Activated T-cell treated with anti-CD3 and anti-CD28 coated beads, Interleukin-2, amount 50 U/mL, for 72 hours (primary cell): ENCODE data around the gene ATP13A4. TPM values are rescaled to one million over a fixed set of nuclear protein-coding genes. Genes with fewer than 3 reads are reported as not detected.
"Not testable (repeated sequence)": the region's sequence is repeated elsewhere in the genome, so short reads cannot be mapped to it uniquely, and the experiment has no call there.

Experiments used
- ATAC-seq, 2 donors: fragments of 150-1000 bp; cut with Tn5 transposase; replicated peaks in 1 of 2; 2 replicates each; pipeline ENCODE4 v1.10.0; 2021; ENCODE audit warnings: moderate library complexity in 2 of 2, mild to moderate bottlenecking in 1 of 2
- DNase-seq, 2 donors: peaks; one replicate each; pipeline ENCODE4 v3.0.0; 2021 to 2022; ENCODE audit warnings: mixed read lengths in 1 of 2
- H3K27ac Mint-ChIP-seq: one replicate; pipeline ENCODE4 v1.8.0; 2022; ENCODE audit warnings: mild to moderate bottlenecking, moderate library complexity, mixed read lengths
- H3K27me3 Mint-ChIP-seq: one replicate; pipeline ENCODE4 v1.8.0; 2022; ENCODE audit warnings: low read depth, mixed read lengths
- H3K36me3 Mint-ChIP-seq, 2 donors: one replicate each; pipeline ENCODE4 v1.8.0; 2022; ENCODE audit warnings: mixed read lengths in 2 of 2, mild to moderate bottlenecking in 1 of 2; ENCODE audit not compliant: insufficient read depth in 2 of 2
- H3K4me1 Mint-ChIP-seq: one replicate; pipeline ENCODE4 v1.8.0; 2022; ENCODE audit warnings: low read depth, mixed read lengths
- H3K4me3 Mint-ChIP-seq, 2 donors: one replicate each; pipeline ENCODE4 v1.8.0; 2022; ENCODE audit warnings: mild to moderate bottlenecking in 2 of 2, mixed read lengths in 2 of 2, moderate library complexity in 2 of 2
- H3K9me3 Mint-ChIP-seq, 2 donors: one replicate each; pipeline ENCODE4 v1.8.0; 2022; ENCODE audit warnings: mixed read lengths in 2 of 2
- total RNA-seq, 2 donors: library from RNA; stranded (reverse); gene quantifications; one replicate each; pipeline ENCODE4 v1.2.3, GENCODE V29; 2022

ATP13A4 gene
- total RNA-seq, 2 donors from 2014 or later, result 3.2 to 5.1 TPM

- Mint-ChIP-seq H3K27ac (no peak overlapping the region), H3K4me1 (no peaks in the 10 kb centered on the region), H3K36me3 (peaks cover 2% of the 10 kb centered on the region in 2 donors), H3K27me3 (no peaks in the 10 kb centered on the region), H3K9me3 (peaks cover 3 to 5% of the 10 kb centered on the region in 2 donors), H3K4me3 (no peak overlapping the region)
- ATAC-seq (no peak), DNase-seq (no peak)
Observed at GRCh38 chr3:193546129-193546528, 8.6 kb downstream of the ATP13A4 start.

GRCh38 chr3:193545304-193545703 lies 9.4 kb downstream of the ATP13A4 start:
- Mint-ChIP-seq H3K36me3 (peaks cover 2% of the 10 kb centered on the region in 2 donors), H3K9me3 (peaks cover 3 to 5% of the 10 kb centered on the region in 2 donors), H3K27ac (no peak overlapping the region), H3K27me3 (no peaks in the 10 kb centered on the region), H3K4me3 (no peak overlapping the region), H3K4me1 (no peaks in the 10 kb centered on the region)
- no peak for ATAC-seq
- no peak for DNase-seq

- Mint-ChIP-seq H3K27me3 (no peaks in the 10 kb centered on the region), H3K27ac (no peak overlapping the region), H3K36me3 (peaks cover 2% of the 10 kb centered on the region in 2 donors), H3K9me3 (peaks cover 3 to 5% of the 10 kb centered on the region in 2 donors), H3K4me1 (no peaks in the 10 kb centered on the region), H3K4me3 (no peak overlapping the region)
- ATAC-seq (no peak), DNase-seq (no peak)
Observed at GRCh38 chr3:193544289-193544688, 10.4 kb downstream of the ATP13A4 start.

GRCh38 chr3:193530231-193531165 lies 24.2 kb downstream of the ATP13A4 start:
- DNase-seq, result no peak
- Mint-ChIP-seq H3K9me3 (no peaks in the 10 kb centered on the region), H3K4me1 (no peaks in the 10 kb centered on the region)

GRCh38 chr3:193526085-193526484 lies 28.6 kb downstream of the ATP13A4 start:
- H3K27ac Mint-ChIP-seq, H3K4me3 Mint-ChIP-seq, H3K36me3 Mint-ChIP-seq, DNase-seq, ATAC-seq, H3K4me1 Mint-ChIP-seq, H3K27me3 Mint-ChIP-seq, H3K9me3 Mint-ChIP-seq: not testable (repeated sequence)

More at GRCh38 chr3:193530231-193531165, 24.2 kb downstream of the ATP13A4 start:
- ATAC-seq, result no peak
- H3K27ac Mint-ChIP-seq, result no peak overlapping the region
- no peak overlapping the region for H3K4me3 Mint-ChIP-seq
- no peaks in the 10 kb centered on the region for H3K36me3 Mint-ChIP-seq
- H3K27me3 Mint-ChIP-seq, result peaks cover 4% of the 10 kb centered on the region

GRCh38 chr3:193522473-193522872 lies 32.2 kb downstream of the ATP13A4 start:
- H3K4me3 Mint-ChIP-seq, result no peak overlapping the region
- no peak overlapping the region for H3K27ac Mint-ChIP-seq
- no peaks in the 10 kb centered on the region for H3K9me3 Mint-ChIP-seq
- DNase-seq, result no peak
- H3K4me1 Mint-ChIP-seq, result no peaks in the 10 kb centered on the region
- ATAC-seq, result no peak
- no peaks in the 10 kb centered on the region for H3K27me3 Mint-ChIP-seq
- no peaks in the 10 kb centered on the region for H3K36me3 Mint-ChIP-seq

GRCh38 chr3:193520738-193521137 lies 34.0 kb downstream of the ATP13A4 start:
- ATAC-seq, result no peak
- DNase-seq, result no peak
- H3K9me3 Mint-ChIP-seq, result no peaks in the 10 kb centered on the region
- no peak overlapping the region for H3K4me3 Mint-ChIP-seq
- H3K27ac Mint-ChIP-seq, result no peak overlapping the region
- H3K4me1 Mint-ChIP-seq, result no peaks in the 10 kb centered on the region
- no peaks in the 10 kb centered on the region for H3K36me3 Mint-ChIP-seq
- no peaks in the 10 kb centered on the region for H3K27me3 Mint-ChIP-seq

GRCh38 chr3:193515966-193516365 lies 38.7 kb downstream of the ATP13A4 start:
- no peaks in the 10 kb centered on the region for H3K4me1 Mint-ChIP-seq
- DNase-seq (no peak), ATAC-seq (no peak)
- H3K27ac Mint-ChIP-seq, result no peak overlapping the region
- no peaks in the 10 kb centered on the region for H3K27me3 Mint-ChIP-seq
- H3K4me3 Mint-ChIP-seq, result no peak overlapping the region
- H3K9me3 Mint-ChIP-seq, result no peaks in the 10 kb centered on the region
- no peaks in the 10 kb centered on the region for H3K36me3 Mint-ChIP-seq

- Mint-ChIP-seq H3K27me3 (no peaks in the 10 kb centered on the region), H3K9me3 (no peaks in the 10 kb centered on the region), H3K4me1 (no peaks in the 10 kb centered on the region), H3K4me3 (no peak overlapping the region), H3K27ac (no peak overlapping the region), H3K36me3 (no peaks in the 10 kb centered on the region)
- DNase-seq (no peak), ATAC-seq (no peak)
Observed at GRCh38 chr3:193510154-193510553, 44.5 kb downstream of the ATP13A4 start.

GRCh38 chr3:193509103-193509965 lies 45.4 kb downstream of the ATP13A4 start:
- Mint-ChIP-seq H3K27me3 (no peaks in the 10 kb centered on the region), H3K4me3 (no peak overlapping the region), H3K36me3 (no peaks in the 10 kb centered on the region), H3K9me3 (no peaks in the 10 kb centered on the region), H3K4me1 (no peaks in the 10 kb centered on the region), H3K27ac (no peak overlapping the region)
- DNase-seq (no peak), ATAC-seq (no peak)

GRCh38 chr3:193508108-193508507 lies 46.6 kb downstream of the ATP13A4 start:
- DNase-seq (no peak), ATAC-seq (no peak)
- H3K4me1 Mint-ChIP-seq, result no peaks in the 10 kb centered on the region
- H3K27ac Mint-ChIP-seq, result no peak overlapping the region
- H3K9me3 Mint-ChIP-seq, result no peaks in the 10 kb centered on the region
- H3K27me3 Mint-ChIP-seq, result no peaks in the 10 kb centered on the region
- no peak overlapping the region for H3K4me3 Mint-ChIP-seq
- no peaks in the 10 kb centered on the region for H3K36me3 Mint-ChIP-seq

- no peaks in the 10 kb centered on the region for H3K4me1 Mint-ChIP-seq
- no peak overlapping the region for H3K4me3 Mint-ChIP-seq
- H3K27ac Mint-ChIP-seq, result no peak overlapping the region
- no peak for ATAC-seq
- H3K9me3 Mint-ChIP-seq, result no peaks in the 10 kb centered on the region
- DNase-seq, result no peak
- no peaks in the 10 kb centered on the region for H3K27me3 Mint-ChIP-seq
- H3K36me3 Mint-ChIP-seq, result no peaks in the 10 kb centered on the region
Observed at GRCh38 chr3:193507566-193507965, 47.1 kb downstream of the ATP13A4 start.

- H3K9me3 Mint-ChIP-seq, result no peaks in the 10 kb centered on the region
- H3K4me3 Mint-ChIP-seq, result no peak overlapping the region
- no peak for ATAC-seq
- H3K27ac Mint-ChIP-seq, result no peak overlapping the region
- DNase-seq, result no peak
- H3K4me1 Mint-ChIP-seq, result no peaks in the 10 kb centered on the region
- H3K36me3 Mint-ChIP-seq, result no peaks in the 10 kb centered on the region
- H3K27me3 Mint-ChIP-seq, result no peaks in the 10 kb centered on the region
Observed at GRCh38 chr3:193506921-193507320, 47.8 kb downstream of the ATP13A4 start.
